ENCODE results near the gene TMA16. TPM values are rescaled to one million over a fixed set of nuclear protein-coding genes. Genes with fewer than 3 reads are reported as not detected.

The TMA16 gene
- total RNA-seq, 1 donor from 2014 or later: 78.5 TPM

- Histone ChIP-seq H3K4me1 (peaks cover 8% of the 10 kb centered on the region), H3K4me3 (no peak overlapping the region), H3K9ac (no peak overlapping the region), H3K4me2 (no peak overlapping the region), H3F3A (ENCODE audit: low read depth) (peaks cover 20% of the 10 kb centered on the region), H3K36me3 (no peaks in the 10 kb centered on the region), H3K27ac (no peak overlapping the region), H3K9me3 (ENCODE audit: low read depth) (no peaks in the 10 kb centered on the region), H3K79me2 (ENCODE audit: low read depth) (peaks cover 35% of the 10 kb centered on the region), H2AFZ (replicated peaks) (no peak overlapping the region), H4K20me1 (ENCODE audit: low read depth) (no peaks in the 10 kb centered on the region), H3K27me3 (no peaks in the 10 kb centered on the region)
- peaks cover 9% of the 10 kb centered on the region for H3K4me1 Mint-ChIP-seq
- DNase-seq (ENCODE audit: low spot score): no peak
- TF ChIP-seq EZH2phosphoT487 (IDR thresholded peaks at IDR 0.05) (no peak), CTCF (IDR thresholded peaks at IDR 0.05) (no peak), EZH2 (IDR thresholded peaks at IDR 0.05) (no peak)
- peaks cover 12% of the 10 kb centered on the region for H3K36me3 Mint-ChIP-seq
- H3K4me3 Mint-ChIP-seq: peak overlapping the region; percentile 98
- peak overlapping the region; percentile 79 for H3K27ac Mint-ChIP-seq
- peaks cover 4% of the 10 kb centered on the region for H3K9me3 Mint-ChIP-seq
- H3K27me3 Mint-ChIP-seq (ENCODE audit: insufficient read depth, low read depth): no peaks in the 10 kb centered on the region
These were observed 1.5 kb upstream of the TMA16 start for GRCh38 chr4:163492951-163493504.

- Mint-ChIP-seq H3K27me3 (ENCODE audit: insufficient read depth, low read depth) (no peaks in the 10 kb centered on the region), H3K27ac (no peak overlapping the region), H3K9me3 (peaks cover 4% of the 10 kb centered on the region), H3K4me3 (peak overlapping the region; percentile 98), H3K4me1 (peaks cover 9% of the 10 kb centered on the region), H3K36me3 (peaks cover 15% of the 10 kb centered on the region)
- TF ChIP-seq EZH2phosphoT487 (IDR thresholded peaks at IDR 0.05): no peak
- TF ChIP-seq CTCF (IDR thresholded peaks at IDR 0.05): no peak
- TF ChIP-seq EZH2 (IDR thresholded peaks at IDR 0.05): no peak
- DNase-seq (ENCODE audit: low spot score): no peak
- peak overlapping the region; percentile 63 for H3K4me3 ChIP-seq
- peak overlapping the region; percentile 70 for H3K9ac ChIP-seq
- H3K79me2 ChIP-seq (ENCODE audit: low read depth): peaks cover 43% of the 10 kb centered on the region
- H3K4me2 ChIP-seq: peak overlapping the region; percentile 83
- H3K27ac ChIP-seq: peak overlapping the region; percentile 96
- peaks cover 8% of the 10 kb centered on the region for H3K4me1 ChIP-seq
- no peaks in the 10 kb centered on the region for H3K9me3 ChIP-seq (ENCODE audit: low read depth)
- H3K36me3 ChIP-seq: no peaks in the 10 kb centered on the region
- H2AFZ ChIP-seq (replicated peaks): peak overlapping the region; percentile 86
- H3F3A ChIP-seq (ENCODE audit: low read depth): peaks cover 20% of the 10 kb centered on the region
- H3K27me3 ChIP-seq: no peaks in the 10 kb centered on the region
- H4K20me1 ChIP-seq (ENCODE audit: low read depth): no peaks in the 10 kb centered on the region
These were observed 689 bp upstream of the TMA16 start for GRCh38 chr4:163493643-163494359.

- peaks cover 20% of the 10 kb centered on the region for H3F3A ChIP-seq (ENCODE audit: low read depth)
- Mint-ChIP-seq H3K27ac (peak overlapping the region; percentile 38), H3K36me3 (peaks cover 18% of the 10 kb centered on the region), H3K9me3 (peaks cover 4% of the 10 kb centered on the region), H3K27me3 (ENCODE audit: insufficient read depth, low read depth) (no peaks in the 10 kb centered on the region), H3K4me3 (peak overlapping the region; percentile 98), H3K4me1 (peaks cover 9% of the 10 kb centered on the region)
- H3K27me3 ChIP-seq: no peaks in the 10 kb centered on the region
- H3K9me3 ChIP-seq (ENCODE audit: low read depth): no peaks in the 10 kb centered on the region
- no peaks in the 10 kb centered on the region for H3K36me3 ChIP-seq
- no peak for DNase-seq (ENCODE audit: low spot score)
- TF ChIP-seq EZH2phosphoT487 (IDR thresholded peaks at IDR 0.05) (no peak), CTCF (IDR thresholded peaks at IDR 0.05) (no peak), EZH2 (IDR thresholded peaks at IDR 0.05) (no peak)
- peak overlapping the region; percentile 63 for H3K4me3 ChIP-seq
- H2AFZ ChIP-seq (replicated peaks): peak overlapping the region; percentile 17
- H3K4me2 ChIP-seq: peak overlapping the region; percentile 83
- peak overlapping the region; percentile 96 for H3K27ac ChIP-seq
- H4K20me1 ChIP-seq (ENCODE audit: low read depth): peaks cover 7% of the 10 kb centered on the region
- peaks cover 64% of the 10 kb centered on the region for H3K79me2 ChIP-seq (ENCODE audit: low read depth)
- H3K9ac ChIP-seq: peak overlapping the region; percentile 70
- H3K4me1 ChIP-seq: peaks cover 17% of the 10 kb centered on the region
These were observed 1.4 kb downstream of the TMA16 start for GRCh38 chr4:163495900-163496299.

All from neural progenitor cell (in vitro differentiated cells).